HG02588 (cell line): ENCODE results near the gene TUBB3.
"Not testable (repeated sequence)": the region's sequence is repeated elsewhere in the genome, so short reads cannot be mapped to it uniquely, and the experiment has no call there.

Experiments
- ATAC-seq: cut with Tn5 transposase; IDR thresholded peaks from one replicate; pipeline ENCODE4 v1.9.1; 2021; ENCODE audit warnings: mild to moderate bottlenecking, moderate library complexity; ENCODE audit not compliant: unreplicated experiment

Gene TUBB3

GRCh38 chr16:89917773-89918452 is 5.2 kb upstream of the TUBB3 start:
- peak; percentile 57 for ATAC-seq

DNA sequence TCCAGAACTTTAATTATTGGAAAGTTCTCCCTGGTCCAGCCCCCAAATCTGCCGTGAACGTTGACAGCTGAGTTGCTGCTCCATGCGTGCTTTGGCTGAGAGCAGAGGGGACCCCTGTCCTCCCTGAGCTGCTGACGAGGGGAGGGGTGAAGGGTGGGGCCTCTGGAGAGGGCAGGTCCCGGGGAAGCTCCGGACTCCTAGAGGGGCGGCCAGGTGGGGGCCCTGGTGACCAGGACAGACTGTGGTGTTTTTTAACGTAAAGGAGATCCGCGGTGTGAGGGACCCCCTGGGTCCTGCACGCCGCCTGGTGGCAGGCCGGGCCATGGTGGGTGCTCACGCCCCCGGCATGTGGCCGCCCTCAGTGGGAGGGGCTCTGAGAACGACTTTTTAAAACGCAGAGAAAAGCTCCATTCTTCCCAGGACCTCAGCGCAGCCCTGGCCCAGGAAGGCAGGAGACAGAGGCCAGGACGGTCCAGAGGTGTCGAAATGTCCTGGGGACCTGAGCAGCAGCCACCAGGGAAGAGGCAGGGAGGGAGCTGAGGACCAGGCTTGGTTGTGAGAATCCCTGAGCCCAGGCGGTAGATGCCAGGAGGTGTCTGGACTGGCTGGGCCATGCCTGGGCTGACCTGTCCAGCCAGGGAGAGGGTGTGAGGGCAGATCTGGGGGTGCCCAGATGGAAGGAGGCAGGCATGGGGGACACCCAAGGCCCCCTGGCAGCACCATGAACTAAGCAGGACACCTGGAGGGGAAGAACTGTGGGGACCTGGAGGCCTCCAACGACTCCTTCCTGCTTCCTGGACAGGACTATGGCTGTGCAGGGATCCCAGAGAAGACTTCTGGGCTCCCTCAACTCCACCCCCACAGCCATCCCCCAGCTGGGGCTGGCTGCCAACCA is 4.4 kb upstream of the TUBB3 start, which contains the start of gene MC1R:
Gene MC1R (plus strand): TSS at position 410 of the 895 bp plus-strand sequence. CDS start 397 bp downstream, at position 807.
- no peak for ATAC-seq

DNA sequence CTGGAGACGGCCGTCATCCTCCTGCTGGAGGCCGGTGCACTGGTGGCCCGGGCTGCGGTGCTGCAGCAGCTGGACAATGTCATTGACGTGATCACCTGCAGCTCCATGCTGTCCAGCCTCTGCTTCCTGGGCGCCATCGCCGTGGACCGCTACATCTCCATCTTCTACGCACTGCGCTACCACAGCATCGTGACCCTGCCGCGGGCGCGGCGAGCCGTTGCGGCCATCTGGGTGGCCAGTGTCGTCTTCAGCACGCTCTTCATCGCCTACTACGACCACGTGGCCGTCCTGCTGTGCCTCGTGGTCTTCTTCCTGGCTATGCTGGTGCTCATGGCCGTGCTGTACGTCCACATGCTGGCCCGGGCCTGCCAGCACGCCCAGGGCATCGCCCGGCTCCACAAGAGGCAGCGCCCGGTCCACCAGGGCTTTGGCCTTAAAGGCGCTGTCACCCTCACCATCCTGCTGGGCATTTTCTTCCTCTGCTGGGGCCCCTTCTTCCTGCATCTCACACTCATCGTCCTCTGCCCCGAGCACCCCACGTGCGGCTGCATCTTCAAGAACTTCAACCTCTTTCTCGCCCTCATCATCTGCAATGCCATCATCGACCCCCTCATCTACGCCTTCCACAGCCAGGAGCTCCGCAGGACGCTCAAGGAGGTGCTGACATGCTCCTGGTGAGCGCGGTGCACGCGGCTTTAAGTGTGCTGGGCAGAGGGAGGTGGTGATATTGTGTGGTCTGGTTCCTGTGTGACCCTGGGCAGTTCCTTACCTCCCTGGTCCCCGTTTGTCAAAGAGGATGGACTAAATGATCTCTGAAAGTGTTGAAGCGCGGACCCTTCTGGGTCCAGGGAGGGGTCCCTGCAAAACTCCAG is 3.4 kb upstream of the TUBB3 start:
- no peak for ATAC-seq

- no peak for ATAC-seq
Measured at GRCh38 chr16:89920723-89921122, 2.4 kb upstream of the TUBB3 start.

DNA sequence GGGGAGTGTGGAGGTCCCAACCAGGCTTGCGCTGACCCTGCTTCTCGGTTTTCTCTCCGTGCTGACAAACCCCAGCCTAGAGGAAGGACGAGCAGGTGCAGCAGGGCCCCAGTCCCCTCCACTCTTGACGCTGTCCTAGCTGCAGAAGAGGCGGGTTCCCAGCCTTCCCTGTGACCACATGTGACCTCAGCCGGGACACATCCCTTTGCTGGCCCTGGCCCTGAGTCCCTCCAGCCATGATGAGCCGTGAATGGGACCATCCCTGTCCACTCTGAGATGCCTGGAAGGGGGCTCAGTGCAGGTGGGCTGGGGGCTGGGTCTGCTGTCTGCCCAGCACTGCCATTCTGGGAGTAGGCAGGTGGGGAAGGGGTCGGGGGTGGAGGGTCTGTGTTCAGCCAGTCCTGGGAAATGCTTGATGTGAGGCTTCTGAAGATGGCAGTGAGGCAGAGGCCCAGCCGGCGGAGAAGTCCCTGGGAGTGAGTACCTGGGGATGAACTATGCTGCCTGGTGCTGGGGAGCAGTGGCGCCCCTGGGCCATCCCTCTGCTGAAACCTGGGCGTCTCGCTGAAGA is 1.9 kb upstream of the TUBB3 start:
- ATAC-seq = no peak

GRCh38 chr16:89921702-89922476 is 1.3 kb upstream of the TUBB3 start:
- no peak for ATAC-seq

- ATAC-seq = no peak
Measured at GRCh38 chr16:89922477-89922883, 662 bp upstream of the TUBB3 start.

GRCh38 chr16:89923640-89924296 is 626 bp downstream of the TUBB3 start:
- ATAC-seq = no peak

- ATAC-seq = no peak
Measured at GRCh38 chr16:89924297-89924924, 1.3 kb downstream of the TUBB3 start.

DNA sequence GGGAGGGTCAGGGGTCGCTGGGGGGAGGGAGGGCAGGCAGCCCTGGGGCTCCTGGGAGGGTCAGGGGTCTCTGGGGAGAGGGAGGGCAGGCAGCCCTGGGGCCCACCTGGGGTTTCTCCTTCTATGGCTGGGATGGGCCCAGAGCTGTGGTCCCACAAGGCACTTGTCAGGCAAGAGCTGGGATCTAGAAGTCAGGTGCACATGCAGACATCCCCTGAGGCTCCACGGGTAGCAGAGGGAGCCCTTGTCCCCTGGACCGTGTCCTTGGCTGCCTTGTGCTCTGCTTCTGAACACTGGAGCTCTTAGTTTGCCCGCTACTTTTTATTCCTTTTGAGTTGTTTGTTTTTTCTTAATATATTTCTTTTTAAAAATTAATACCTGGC is 1.8 kb downstream of the TUBB3 start:
- no peak for ATAC-seq

GRCh38 chr16:89925596-89926079 is 2.5 kb downstream of the TUBB3 start:
- ATAC-seq = no peak

GRCh38 chr16:89931305-89931896 is 8.3 kb downstream of the TUBB3 start:
- no peak for ATAC-seq

DNA sequence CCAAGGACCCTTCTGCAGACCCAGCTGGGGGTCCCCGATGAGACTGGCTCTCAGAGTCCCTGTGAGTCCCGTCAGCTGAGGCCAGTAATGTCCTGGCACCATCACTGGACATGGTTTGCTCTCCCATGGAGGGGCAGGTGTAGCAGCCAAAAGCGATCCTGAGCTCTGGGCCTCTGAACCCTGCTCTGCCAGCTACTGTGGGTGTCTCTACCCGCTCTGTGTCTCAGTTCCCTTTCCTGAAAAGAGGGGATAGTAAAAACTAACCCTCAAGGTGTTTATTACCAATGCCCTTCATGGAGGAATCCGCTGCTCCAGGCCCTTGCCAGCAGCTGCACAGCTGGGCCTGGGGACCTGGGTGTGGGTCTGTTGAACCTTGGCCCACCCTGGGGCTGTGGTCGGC is 8.8 kb downstream of the TUBB3 start:
- no peak for ATAC-seq

GRCh38 chr16:89934019-89934418 is 10.9 kb downstream of the TUBB3 start:
- not testable (repeated sequence) for ATAC-seq

DNA sequence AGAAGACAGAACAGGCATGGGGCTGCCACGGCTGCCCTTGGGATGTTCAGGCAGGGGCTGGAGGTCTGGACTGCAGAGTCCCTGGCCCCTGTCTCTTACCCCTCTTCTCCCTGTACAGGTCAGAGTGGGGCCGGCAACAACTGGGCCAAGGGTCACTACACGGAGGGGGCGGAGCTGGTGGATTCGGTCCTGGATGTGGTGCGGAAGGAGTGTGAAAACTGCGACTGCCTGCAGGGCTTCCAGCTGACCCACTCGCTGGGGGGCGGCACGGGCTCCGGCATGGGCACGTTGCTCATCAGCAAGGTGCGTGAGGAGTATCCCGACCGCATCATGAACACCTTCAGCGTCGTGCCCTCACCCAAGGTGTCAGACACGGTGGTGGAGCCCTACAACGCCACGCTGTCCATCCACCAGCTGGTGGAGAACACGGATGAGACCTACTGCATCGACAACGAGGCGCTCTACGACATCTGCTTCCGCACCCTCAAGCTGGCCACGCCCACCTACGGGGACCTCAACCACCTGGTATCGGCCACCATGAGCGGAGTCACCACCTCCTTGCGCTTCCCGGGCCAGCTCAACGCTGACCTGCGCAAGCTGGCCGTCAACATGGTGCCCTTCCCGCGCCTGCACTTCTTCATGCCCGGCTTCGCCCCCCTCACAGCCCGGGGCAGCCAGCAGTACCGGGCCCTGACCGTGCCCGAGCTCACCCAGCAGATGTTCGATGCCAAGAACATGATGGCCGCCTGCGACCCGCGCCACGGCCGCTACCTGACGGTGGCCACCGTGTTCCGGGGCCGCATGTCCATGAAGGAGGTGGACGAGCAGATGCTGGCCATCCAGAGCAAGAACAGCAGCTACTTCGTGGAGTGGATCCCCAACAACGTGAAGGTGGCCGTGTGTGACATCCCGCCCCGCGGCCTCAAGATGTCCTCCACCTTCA is 11.7 kb downstream of the TUBB3 start:
- no peak for ATAC-seq

DNA sequence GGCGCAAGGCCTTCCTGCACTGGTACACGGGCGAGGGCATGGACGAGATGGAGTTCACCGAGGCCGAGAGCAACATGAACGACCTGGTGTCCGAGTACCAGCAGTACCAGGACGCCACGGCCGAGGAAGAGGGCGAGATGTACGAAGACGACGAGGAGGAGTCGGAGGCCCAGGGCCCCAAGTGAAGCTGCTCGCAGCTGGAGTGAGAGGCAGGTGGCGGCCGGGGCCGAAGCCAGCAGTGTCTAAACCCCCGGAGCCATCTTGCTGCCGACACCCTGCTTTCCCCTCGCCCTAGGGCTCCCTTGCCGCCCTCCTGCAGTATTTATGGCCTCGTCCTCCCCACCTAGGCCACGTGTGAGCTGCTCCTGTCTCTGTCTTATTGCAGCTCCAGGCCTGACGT is 12.5 kb downstream of the TUBB3 start:
- not testable (repeated sequence) for ATAC-seq

GRCh38 chr16:89936034-89936433 is 12.9 kb downstream of the TUBB3 start:
- no peak for ATAC-seq
